Activated CD4-positive, alpha-beta T cell treated with anti-CD3 and anti-CD28 coated beads, Interleukin-2, Interleukin-4, amounts not matched to agents 100 ng/mL and 50 ng/mL, durations not matched to agents 16 hours and 8 hours (primary cell): ENCODE data around the gene CAPN10.

ENCODE experiments used
- DNase-seq: peaks from one replicate; pipeline ENCODE4 v3.0.0-alpha.2; 2020; ENCODE audit warnings: low spot score

Gene CAPN10

GRCh38 chr2:240589375-240589774, 2.8 kb downstream of the CAPN10 start:
- no peak for DNase-seq

DNA sequence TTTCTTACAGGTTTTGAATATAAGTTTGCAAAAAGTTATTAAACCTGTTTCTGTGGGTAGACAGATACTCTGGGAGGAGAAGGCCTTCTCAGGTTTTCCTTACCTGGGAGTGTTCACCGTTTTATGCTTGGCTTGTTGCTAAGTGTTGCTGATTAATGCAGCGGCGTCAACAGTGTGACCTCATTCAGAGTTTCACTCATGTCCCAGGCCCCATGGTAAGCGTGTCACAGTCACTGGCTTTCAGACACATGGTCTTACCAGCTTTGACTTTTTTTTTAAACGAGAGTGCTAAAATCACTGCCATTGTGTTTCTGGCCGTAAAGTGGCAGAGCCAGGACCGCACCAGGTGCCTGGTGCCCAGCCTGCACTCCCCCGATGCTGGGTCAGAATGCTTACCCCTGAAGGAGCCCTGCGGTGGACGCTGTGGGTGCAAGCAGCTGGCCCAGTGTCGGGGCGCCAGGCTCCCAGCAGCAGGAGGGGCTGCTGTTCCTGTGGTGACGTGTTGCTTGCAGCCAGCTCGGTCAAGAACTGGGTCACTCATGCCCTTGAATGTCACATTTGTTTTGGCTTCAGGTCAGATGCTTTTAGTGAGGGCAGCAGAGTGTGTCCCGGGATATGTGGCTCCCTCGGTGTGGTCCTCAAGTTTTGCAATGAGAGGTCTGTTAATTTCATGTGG, 3.5 kb downstream of the CAPN10 start:
- no peak for DNase-seq

GRCh38 chr2:240590681-240591111, 4.2 kb downstream of the CAPN10 start:
- DNase-seq: no peak

GRCh38 chr2:240591226-240591625, 4.7 kb downstream of the CAPN10 start:
- no peak for DNase-seq

DNA sequence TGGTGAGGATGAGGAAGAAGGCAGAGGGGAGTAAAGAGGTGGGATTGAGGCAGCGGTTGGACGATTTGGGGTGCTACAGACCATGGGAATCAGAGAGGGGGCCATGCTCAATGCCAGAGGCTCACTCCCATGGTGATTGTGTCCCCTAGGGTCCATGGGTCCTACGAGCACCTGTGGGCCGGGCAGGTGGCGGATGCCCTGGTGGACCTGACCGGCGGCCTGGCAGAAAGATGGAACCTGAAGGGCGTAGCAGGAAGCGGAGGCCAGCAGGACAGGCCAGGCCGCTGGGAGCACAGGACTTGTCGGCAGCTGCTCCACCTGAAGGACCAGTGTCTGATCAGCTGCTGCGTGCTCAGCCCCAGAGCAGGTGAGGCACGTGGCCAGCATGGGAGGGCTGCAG, 5.2 kb downstream of the CAPN10 start:
- no peak for DNase-seq

GRCh38 chr2:240593026-240593702, 6.6 kb downstream of the CAPN10 start:
- DNase-seq: no peak

DNA sequence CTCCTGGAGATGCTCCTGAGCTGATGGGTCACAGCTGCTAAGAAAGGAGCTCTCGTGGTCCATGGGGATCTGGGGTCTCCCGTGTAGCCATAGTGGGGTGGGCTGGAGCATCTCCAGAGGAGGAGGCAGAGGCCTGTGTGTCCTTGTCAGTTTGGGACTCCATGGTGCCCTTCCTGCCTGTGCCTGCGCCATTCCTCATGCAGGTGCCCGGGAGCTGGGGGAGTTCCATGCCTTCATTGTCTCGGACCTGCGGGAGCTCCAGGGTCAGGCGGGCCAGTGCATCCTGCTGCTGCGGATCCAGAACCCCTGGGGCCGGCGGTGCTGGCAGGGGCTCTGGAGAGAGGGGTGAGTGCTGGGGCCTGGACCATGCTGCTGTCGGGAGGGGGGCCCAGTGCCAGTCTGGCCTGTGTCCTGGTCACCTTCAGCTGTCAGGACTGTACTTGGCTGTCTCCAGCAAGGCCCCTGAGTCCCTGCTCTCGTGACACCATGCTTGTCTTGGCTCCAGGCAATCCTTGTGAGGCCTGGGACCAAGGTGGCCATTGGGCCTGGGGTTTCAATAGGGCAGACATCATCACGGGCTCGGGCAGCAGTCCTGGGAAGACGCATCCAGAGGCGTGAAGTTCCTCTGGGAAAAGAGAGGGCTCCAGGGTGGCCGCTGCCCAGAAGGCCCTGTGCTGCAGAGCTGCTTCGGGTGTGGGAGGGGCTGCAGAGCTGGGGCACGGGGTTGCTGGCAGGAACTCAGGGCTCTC, 7.3 kb downstream of the CAPN10 start:
- no peak for DNase-seq

DNA sequence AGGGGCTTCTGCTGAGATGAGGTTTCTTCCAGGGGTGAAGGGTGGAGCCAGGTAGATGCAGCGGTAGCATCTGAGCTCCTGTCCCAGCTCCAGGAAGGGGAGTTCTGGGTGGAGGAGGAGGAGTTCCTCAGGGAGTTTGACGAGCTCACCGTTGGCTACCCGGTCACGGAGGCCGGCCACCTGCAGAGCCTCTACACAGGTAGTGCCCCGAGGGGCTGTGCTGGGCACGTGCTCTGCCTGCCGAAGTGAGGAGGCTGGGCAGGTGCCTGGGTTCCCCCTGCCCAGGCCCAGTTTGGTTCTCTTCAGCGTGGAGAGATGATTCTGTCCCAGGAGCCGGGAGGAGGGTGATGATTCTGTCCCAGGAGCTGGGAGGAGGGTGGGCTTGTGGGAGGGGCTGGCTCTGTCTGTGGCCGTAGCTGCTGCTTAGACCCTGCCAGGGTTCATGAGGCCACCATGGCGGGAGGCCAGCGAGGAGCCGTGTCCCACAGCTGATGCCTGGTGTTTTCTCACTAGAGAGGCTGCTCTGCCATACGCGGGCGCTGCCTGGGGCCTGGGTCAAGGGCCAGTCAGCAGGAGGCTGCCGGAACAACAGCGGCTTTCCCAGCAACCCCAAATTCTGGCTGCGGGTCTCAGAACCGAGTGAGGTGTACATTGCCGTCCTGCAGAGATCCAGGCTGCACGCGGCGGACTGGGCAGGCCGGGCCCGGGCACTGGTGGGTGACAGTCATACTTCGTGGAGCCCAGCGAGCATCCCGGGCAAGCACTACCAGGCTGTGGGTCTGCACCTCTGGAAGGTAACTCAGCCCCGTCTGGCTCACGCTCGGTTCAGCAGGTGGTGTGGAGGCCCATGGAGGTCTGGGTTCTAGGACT, 8.2 kb downstream of the CAPN10 start:
- no peak for DNase-seq

DNA sequence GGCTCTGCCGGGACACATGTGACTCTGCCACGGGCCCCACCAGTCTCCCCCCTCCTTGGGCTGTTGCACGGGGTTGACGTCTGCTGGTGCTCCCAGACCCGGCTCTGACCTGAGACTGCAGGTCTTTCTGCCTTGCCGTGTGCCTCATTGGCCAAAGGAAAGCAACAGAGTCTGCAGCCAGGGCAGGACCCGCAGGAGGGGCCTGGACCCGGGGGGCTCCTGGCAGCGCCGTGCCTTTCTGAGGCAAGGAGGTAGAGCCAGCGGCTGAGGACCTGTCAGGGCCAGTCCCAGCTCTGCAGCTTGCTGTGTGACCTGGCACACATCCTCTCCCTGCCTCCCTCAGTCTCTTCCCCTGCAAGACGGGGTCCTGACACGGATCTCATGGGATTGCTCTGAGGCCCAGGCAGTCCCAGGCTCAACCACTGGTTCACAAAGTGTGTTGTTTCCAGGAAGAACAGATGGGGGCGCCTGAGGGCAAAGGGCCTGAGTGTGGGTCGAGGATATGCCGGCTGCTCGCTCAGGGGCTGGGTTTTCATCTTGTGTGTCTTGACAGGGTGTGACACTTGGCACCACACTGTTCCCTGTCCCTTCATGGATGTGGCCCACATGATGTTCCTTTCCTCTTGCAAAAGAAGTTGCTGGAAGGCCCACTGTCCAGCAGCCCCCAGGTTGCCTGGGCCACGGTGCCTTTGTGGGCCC, 9.0 kb downstream of the CAPN10 start:
- DNase-seq: peak; percentile 42

GRCh38 chr2:240596080-240596460, 9.5 kb downstream of the CAPN10 start:
- DNase-seq: no peak

- no peak for DNase-seq
These were observed 10.0 kb downstream of the CAPN10 start for GRCh38 chr2:240596491-240596931.

DNA sequence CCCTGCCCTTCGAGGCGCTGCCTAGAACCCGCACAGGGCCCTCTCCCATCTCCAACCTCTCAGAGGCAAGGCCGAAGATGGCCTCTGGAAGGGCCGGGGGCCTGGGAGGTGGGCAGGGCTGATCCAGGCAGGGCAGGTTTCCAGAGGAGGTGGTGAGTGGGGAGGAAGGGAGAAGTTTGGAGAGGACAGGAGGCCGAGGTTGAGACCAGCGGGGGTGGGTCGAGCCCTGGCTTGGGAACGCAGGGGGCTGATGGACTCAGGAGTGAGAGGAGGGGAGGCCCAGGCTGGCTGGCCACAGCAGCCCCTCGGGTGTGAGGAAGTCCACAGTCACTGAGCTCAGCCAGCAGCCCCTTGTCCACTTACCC, 10.5 kb downstream of the CAPN10 start:
- DNase-seq: no peak

DNA sequence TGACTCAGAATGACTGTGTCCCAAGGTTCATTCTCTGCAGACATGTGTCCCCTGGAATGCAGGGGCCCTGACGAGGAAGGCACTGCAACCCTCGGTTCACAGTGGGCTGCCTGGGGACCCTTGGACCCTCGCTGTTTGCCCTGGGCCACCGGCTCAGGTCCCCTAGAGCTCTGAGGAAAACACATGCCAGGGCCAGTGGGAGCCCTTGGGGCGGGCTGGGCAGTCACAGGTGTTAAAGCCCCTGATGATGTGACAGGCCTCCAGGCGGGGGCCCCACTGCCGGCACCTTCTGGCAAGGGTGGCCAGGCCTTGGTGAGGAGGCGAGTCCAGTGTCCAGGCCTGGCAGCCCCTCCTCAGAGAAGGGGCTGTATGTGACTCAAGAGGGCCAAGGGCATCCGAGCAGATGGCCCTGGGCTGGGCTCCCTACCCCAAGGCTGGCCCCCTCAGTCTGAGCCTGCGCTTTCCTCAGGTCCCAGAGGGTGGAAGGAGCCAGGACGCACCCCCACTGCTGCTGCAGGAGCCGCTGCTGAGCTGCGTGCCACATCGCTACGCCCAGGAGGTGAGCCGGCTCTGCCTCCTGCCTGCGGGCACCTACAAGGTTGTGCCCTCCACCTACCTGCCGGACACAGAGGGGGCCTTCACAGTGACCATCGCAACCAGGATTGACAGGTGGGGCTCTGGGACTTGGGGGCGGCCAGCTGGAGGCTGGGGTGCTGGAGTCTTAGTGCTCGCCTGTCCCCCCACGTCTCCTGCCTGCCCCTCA, 11.1 kb downstream of the CAPN10 start:
- DNase-seq: no peak

GRCh38 chr2:240598311-240598911, 11.9 kb downstream of the CAPN10 start:
- no peak for DNase-seq

GRCh38 chr2:240599141-240599583, 12.6 kb downstream of the CAPN10 start:
- no peak for DNase-seq

- no peak for DNase-seq
These were observed 14.0 kb downstream of the CAPN10 start for GRCh38 chr2:240600451-240600961.

DNA sequence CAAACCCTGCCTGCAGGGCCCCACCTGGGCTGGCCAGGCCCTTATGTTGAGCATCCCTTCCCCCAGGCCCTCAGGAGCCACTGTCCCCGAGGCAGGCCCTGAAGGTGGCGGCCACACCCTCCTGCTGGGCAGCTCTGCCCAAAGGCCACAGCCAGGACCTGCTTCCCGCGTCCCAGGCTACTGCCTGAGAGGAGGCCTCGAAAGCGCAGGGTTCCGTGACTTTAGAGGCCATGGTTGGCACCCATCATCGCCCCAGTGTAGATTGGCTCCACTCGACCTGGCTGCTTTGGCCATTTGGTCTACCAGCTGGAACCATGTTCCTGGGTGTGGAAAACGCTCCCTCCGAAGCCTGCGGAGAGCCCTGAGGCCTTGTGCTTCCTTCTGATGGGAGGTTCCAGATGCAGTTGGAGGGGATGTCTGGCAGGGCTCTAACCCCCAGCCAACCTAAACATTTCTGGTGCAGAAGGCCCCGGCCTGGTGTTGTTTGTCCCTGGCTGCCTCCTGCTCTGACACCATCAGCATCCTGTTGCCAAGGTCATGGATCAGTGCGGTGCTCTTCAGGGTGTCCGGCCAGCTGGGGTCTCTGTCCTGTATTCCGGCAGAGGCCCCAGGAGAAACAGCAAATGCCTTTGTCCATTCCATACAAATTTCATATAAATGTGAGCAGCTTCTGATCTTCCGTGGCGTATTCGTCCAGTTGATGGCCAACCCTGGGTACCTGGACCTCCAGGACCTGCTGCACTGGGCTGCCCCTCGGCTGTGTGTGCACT, 14.7 kb downstream of the CAPN10 start:
- DNase-seq: no peak

- no peak for DNase-seq
These were observed 15.3 kb downstream of the CAPN10 start for GRCh38 chr2:240601831-240602160.

DNA sequence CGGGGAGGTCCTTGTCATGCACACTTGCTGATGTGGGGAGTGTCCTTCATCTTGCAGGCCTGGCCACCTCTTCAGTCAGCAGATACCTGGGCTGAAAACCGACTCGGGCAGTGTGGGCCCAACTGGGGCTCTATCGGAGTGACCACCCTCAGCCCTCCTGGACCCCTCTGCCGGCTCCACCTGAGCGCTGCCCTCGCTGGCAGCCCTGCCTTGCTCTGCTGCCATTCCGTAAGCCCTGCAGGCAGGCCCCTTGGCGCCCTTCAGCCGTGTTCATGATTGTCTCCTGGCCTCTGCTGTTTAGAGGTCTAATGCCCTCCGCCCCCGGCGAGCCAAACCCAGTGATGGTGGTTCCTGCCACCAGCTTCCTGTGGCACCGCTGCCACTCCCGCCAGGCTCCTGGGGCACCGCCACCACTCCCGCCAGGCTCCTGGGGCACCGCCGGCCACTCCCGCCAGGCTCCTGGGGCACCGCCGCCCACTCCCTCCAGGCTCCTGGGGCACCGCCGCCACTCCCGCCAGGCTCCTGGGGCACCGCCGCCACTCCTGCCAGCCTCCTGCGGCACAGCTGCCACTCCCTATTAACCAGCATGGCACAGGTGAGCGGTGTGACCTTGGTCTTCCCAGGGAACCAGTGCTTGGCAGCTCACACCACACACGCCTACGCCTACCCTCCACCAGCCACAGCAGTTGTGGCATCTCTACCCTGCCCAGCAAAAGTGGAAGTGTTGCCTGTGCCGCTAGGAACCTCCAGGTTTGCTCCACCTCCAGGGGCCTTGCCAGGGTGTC, 15.9 kb downstream of the CAPN10 start:
- DNase-seq: no peak
